Adrenal gland (tissue), 19 donors: ENCODE data around the gene FKTN. TPM values are rescaled to one million over a fixed set of nuclear protein-coding genes. Genes with fewer than 3 reads are reported as not detected.

ENCODE experiments used
- DNase-seq, 7 donors: peaks; one replicate each; pipeline ENCODE4 v3.0.0-alpha.2; 2019 to 2020
- H3K27ac ChIP-seq, 5 donors: fragments of 200-600 bp; sonication (generic) in 4 of 5; 1 replicate in 3 of 5; 2 replicates in 2 of 5; pipeline versions ENCODE4 v1.5.1 to v1.8.0; 2016 to 2020; ENCODE audit warnings: mild to moderate bottlenecking in 1 of 5
- H3K27me3 ChIP-seq: fragments of 200-600 bp; 2 replicates; pipeline ENCODE4 v1.8.0; 2021
- H3K36me3 ChIP-seq, 2 donors: fragments of 200-600 bp; replicated peaks in 1 of 2; 1 replicate in 1 of 2; 2 replicates in 1 of 2; pipeline versions ENCODE4 v1.5.1 to v1.8.0; 2018 to 2022
- H3K4me1 ChIP-seq, 2 donors: fragments of 200-600 bp; replicated peaks in 1 of 2; 1 replicate in 1 of 2; 2 replicates in 1 of 2; pipeline versions ENCODE4 v1.5.1 to v1.8.0; 2018 to 2021
- H3K4me3 ChIP-seq, 4 donors: fragments of 200-600 bp; sonication (generic) in 3 of 4; one replicate each; pipeline ENCODE4 v1.5.1; 2016 to 2018
- H3K9me3 ChIP-seq, 3 donors: fragments of 200-600 bp; sonication (generic) in 1 of 3; replicated peaks in 1 of 3; 1 replicate in 2 of 3; 2 replicates in 1 of 3; pipeline versions ENCODE4 v1.5.1 to v1.8.0; 2016 to 2021
- POLR2A ChIP-seq, 2 donors: fragments of 450-650 bp; IDR thresholded peaks; one replicate each; pipeline ENCODE4 v1.6.1; 2017; ENCODE audit warnings: antibody characterized with exemption in 2 of 2, mild to moderate bottlenecking in 2 of 2, moderate library complexity in 1 of 2
- WGBS, 4 donors: extraction: QIAGEN DNeasy Blood & Tissue Kit in 2 of 4; methylation state at CpG; one replicate each; pipeline versions ENCODE4 v1.1.5 to v1.1.7; 2013 to 2017; 5-methylcytosine and 5-hydroxymethylcytosine counted together
- intact Hi-C, 2 donors: fragments of 100-400 bp; cut with DNase I; formaldehyde crosslinking; loops; one replicate each; pipeline versions ENCODE4 v1.14.1 to v1.15.0; 2022 to 2023
- long read RNA-seq, 10 donors: library from polyadenylated mRNA in 3 of 10; unstranded in 2 of 10; stranded (forward) in 1 of 10; transcript quantifications; one replicate each; pipeline ENCODE4 v2.0.0 and lab custom pipeline, GENCODE V29; 2021 to 2026
- polyA plus RNA-seq, 3 donors: library from polyadenylated mRNA; stranded (reverse); fragments of 200-250 nt in 2 of 3; fragments of 350-450 nt in 1 of 3; fragmentation: Illumina TruSeq in 1 of 3; extraction: RNeasy Lipid Tissue Mini Kit (QIAGEN cat#74804) in 1 of 3; gene quantifications; one replicate each; pipeline ENCODE4 v1.2.3, GENCODE V29; 2013 to 2014
- total RNA-seq, 9 donors: library from RNA; depleted of rRNA in 4 of 9; stranded (reverse); fragments of >200 nt in 4 of 9; fragments of 120-200 nt in 1 of 9; fragmentation: NEBNext Ultra II Directional in 1 of 9; extraction: Animal tissue kit (Norgen Biotek cat#: 25700) in 1 of 9; gene quantifications; one replicate each; pipeline versions ENCODE4 v1.1.0 to v1.2.4, GENCODE V29; 2013 to 2023
- TF ChIP-seq, protein P1 (sequence below), 6 experiments: fragments of 450-650 bp in 4 of 6; fragments of 200-600 bp in 2 of 6; sonication (generic) in 1 of 6; IDR thresholded peaks; 1 replicate in 5 of 6; 2 replicates in 1 of 6; pipeline versions ENCODE4 v1.5.1 to v1.8.0; 2016 to 2021; ENCODE audit warnings: antibody characterized with exemption in 6 of 6, mild to moderate bottlenecking in 2 of 6, moderate library complexity in 1 of 6
- donor health status: healthy with polysubstance abuse.
- donor health status: Bipolar disorder and iron deficiency.
- donor health status: DM: yes; HTN: yes; CAD: no.
- donor health status: DM: no; HTN: no; CAD: no.
- donor health status: DM: no; HTN: no; CAD: no.
- donor health status: DM: yes; HTN: yes; CAD: no.

FKTN gene
- total RNA-seq (10 to 100 TPM in 8 of 9 donors, 1 to 10 TPM in 1; 8.7 to 39.1 (median 17.8) TPM), polyA plus RNA-seq (10 to 100 TPM in 1 of 3 donors, 1 to 10 TPM in 2; 4.1 to 15.8 (median 4.3) TPM)
- long read RNA-seq, donor 1: 0 reads
- long read RNA-seq, donor 2, full-length matches to known transcripts: 1 of 1 reads
- long read RNA-seq, donor 2, partial matches to known transcripts: 0 of 1 reads
- long read RNA-seq, donor 2, other reads (novel, unspliced or antisense): 0 of 1 reads
- long read RNA-seq, donor 3, full-length matches to known transcripts: 2 of 2 reads
- long read RNA-seq, donor 3, partial matches to known transcripts: 0 of 2 reads
- long read RNA-seq, donor 3, other reads (novel, unspliced or antisense): 0 of 2 reads
- long read RNA-seq, donor 4, partial matches to known transcripts: 1 of 2 reads
- long read RNA-seq, donor 4, other reads (novel, unspliced or antisense): 0 of 2 reads
- long read RNA-seq, donor 5: 0 reads
- long read RNA-seq, donor 6, full-length matches to known transcripts: 1 of 3 reads
- long read RNA-seq, donor 6, partial matches to known transcripts: 1 of 3 reads
- long read RNA-seq, donor 6, other reads (novel, unspliced or antisense): 1 of 3 reads
- long read RNA-seq, donor 7, partial matches to known transcripts: 0 of 1 reads
- long read RNA-seq, donor 7, other reads (novel, unspliced or antisense): 0 of 1 reads
- long read RNA-seq, donor 8: 0 reads
- long read RNA-seq, donor 9: 0 reads
- long read RNA-seq, donor 10: 0 reads

DNA sequence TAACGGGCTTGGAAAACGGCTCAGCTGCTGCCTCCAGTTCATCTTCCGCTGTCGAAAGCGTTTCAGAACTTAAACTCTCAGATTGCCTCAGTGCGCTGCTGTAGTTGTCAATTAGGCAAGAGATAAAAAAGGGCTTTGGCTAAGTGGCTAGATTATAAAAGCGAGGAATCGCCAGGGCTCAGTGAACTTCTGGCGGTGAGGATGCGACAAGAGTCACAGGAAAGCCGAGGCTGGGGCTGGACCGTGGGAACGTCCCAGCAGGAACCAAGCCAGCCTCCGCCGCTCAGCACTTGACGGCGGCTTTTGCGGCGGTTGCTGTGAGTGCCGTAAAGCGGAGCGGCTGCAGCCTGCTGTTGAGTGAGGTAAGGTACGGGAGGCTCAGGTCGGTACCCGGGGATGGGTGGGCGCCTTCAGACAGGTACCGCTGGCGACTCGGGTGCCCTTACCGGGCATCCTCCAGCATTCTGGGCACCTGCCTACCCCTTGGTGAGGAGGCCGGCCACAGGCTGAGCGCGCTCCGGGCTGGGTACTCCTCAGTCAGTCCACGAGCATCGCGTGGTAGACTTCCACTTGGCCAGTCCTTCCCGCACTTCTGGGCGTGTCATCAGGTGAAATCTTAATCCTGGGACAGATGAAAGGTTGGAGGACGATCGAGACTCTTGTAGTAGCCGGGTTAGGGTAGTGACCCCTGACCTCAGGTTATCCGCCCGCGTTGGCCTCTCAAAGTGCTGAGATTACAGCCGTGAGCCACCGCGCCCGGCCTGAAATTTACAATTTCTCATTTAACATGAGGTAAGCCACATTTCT lies at the start of gene FKTN:
FKTN (plus strand) TSS at position 328 of the 807 bp plus-strand sequence. CDS start 16,902 bp downstream, outside the sequence.
- TF ChIP-seq, protein P1, sequence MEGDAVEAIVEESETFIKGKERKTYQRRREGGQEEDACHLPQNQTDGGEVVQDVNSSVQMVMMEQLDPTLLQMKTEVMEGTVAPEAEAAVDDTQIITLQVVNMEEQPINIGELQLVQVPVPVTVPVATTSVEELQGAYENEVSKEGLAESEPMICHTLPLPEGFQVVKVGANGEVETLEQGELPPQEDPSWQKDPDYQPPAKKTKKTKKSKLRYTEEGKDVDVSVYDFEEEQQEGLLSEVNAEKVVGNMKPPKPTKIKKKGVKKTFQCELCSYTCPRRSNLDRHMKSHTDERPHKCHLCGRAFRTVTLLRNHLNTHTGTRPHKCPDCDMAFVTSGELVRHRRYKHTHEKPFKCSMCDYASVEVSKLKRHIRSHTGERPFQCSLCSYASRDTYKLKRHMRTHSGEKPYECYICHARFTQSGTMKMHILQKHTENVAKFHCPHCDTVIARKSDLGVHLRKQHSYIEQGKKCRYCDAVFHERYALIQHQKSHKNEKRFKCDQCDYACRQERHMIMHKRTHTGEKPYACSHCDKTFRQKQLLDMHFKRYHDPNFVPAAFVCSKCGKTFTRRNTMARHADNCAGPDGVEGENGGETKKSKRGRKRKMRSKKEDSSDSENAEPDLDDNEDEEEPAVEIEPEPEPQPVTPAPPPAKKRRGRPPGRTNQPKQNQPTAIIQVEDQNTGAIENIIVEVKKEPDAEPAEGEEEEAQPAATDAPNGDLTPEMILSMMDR (IDR thresholded peaks at IDR 0.05): no peak
- peak in 1 of 2 donors; percentile 17 for TF ChIP-seq POLR2A (IDR thresholded peaks at IDR 0.05)
- 1 to 2% (median 1%) methylated on average over 24 to 49 of the region's 49 CpGs for WGBS, 4 donors
- Histone ChIP-seq H3K4me3 (peak within 1 kb of the TSS; percentile 17 to 90 (median 64)), H3K27me3 (no peaks in the 10 kb centered on the region), H3K27ac (peak within 1 kb of the TSS in 3 of 5 donors; percentile 13 to 63 (median 50)), H3K9me3 (no peaks in the 10 kb centered on the region), H3K4me1 (peaks cover 5 to 7% of the 10 kb centered on the region in 2 donors), H3K36me3 (no peaks in the 10 kb centered on the region)
- intact Hi-C loops: loop anchor here in 1 of 2 donors (10.0 kb wide), 1 partner anchor 113 kb away; the partner anchor contains the start of gene FSD1L
- DNase-seq: peak; percentile 86 to 93 (median 88)

DNA sequence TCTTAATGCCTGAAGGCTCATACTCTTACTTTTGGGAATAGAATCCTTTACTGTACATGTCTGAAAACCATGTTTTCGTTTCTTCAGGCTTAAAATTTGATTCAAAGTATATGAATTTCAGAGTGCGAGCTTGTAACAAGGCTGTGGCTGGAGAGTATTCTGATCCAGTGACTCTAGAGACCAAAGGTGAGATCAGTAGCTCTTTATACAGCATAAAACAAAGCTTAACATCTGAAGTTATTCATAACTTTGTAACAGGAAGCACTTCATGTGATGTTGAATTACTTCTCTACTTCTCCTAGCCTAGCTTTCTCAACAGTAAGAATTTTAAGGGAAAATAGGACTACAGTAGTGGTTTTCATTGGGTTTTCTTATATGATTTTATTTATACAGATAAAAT lies 49.4 kb upstream of the FKTN start:
- no peaks in the 10 kb centered on the region for H3K9me3 ChIP-seq
- H3K4me3 ChIP-seq: no peak overlapping the region
- WGBS, 4 donors: 93 to 98% (median 94%) methylated on average over 2 of the region's 2 CpGs
- H3K4me1 ChIP-seq: no peaks in the 10 kb centered on the region
- H3K27ac ChIP-seq: no peak overlapping the region
- H3K36me3 ChIP-seq: no peaks in the 10 kb centered on the region
- no peak for DNase-seq
- TF ChIP-seq POLR2A (IDR thresholded peaks at IDR 0.05): no peak
- TF ChIP-seq, protein P1 (IDR thresholded peaks at IDR 0.05): no peak
- H3K27me3 ChIP-seq: no peaks in the 10 kb centered on the region
- intact Hi-C loops: no loop called here

DNA sequence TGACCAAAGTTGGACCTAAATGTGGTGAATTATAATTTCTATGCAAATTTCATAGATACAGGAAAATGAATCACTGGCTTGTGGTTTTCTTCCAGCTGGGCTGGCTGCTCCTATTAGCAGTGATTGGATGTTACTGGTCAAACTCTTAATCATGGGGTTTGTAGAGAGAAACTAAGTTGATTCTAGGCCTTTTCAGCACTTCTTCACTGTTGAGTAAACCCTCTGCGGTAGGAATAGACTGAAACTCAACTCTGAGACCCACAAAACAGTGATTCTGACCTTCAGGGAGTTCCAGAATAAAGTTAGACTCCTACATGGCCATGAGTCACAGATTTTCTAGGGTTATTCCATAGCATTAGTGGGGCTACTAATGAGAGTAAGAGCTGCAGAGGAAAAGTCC lies 47.9 kb upstream of the FKTN start:
- Histone ChIP-seq H3K4me1 (no peaks in the 10 kb centered on the region), H3K4me3 (no peak overlapping the region), H3K36me3 (no peaks in the 10 kb centered on the region), H3K27me3 (no peaks in the 10 kb centered on the region), H3K27ac (no peak overlapping the region), H3K9me3 (no peaks in the 10 kb centered on the region)
- no peak for DNase-seq
- TF ChIP-seq, protein P1 (IDR thresholded peaks at IDR 0.05): no peak
- TF ChIP-seq POLR2A (IDR thresholded peaks at IDR 0.05): no peak
- WGBS, 4 donors: 64 to 85% (median 72%) methylated on average over 1 of the region's 1 CpG
- intact Hi-C loops: no loop called here

DNA sequence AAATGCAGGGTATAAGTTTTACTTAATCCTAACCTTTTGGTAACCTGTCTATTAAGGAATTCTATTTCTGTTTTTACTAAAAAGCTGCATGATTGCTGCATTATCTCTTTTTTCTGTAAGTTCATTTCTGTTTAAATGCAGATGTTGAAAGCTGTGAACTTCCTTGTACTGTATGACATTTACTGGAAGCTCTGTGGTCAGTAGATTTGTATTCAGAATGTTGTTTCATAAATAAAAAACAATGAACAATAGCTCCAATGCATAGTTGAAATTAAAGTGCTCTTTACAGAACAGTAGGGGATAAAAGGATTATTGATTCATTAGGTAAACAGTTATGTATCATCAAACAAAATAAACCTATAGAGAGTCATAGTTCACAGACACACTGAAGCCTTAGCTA lies 46.5 kb upstream of the FKTN start:
- DNase-seq: no peak
- intact Hi-C loops: no loop called here
- no peak overlapping the region for H3K27ac ChIP-seq

More for the DNA sequence above, 46.5 kb upstream of the FKTN start:
- H3K4me3 ChIP-seq: no peak overlapping the region
- no peak for TF ChIP-seq POLR2A (IDR thresholded peaks at IDR 0.05)
- H3K4me1 ChIP-seq: no peaks in the 10 kb centered on the region
- H3K27me3 ChIP-seq: no peaks in the 10 kb centered on the region
- H3K36me3 ChIP-seq: no peaks in the 10 kb centered on the region
- no peaks in the 10 kb centered on the region for H3K9me3 ChIP-seq
